ENCODE results near the gene DDX47. TPM values are rescaled to one million over a fixed set of nuclear protein-coding genes. Genes with fewer than 3 reads are reported as not detected.
"Not testable (repeated sequence)": the region's sequence is repeated elsewhere in the genome, so short reads cannot be mapped to it uniquely, and the experiment has no call there.

The DDX47 gene
- total RNA-seq, 2 experiments from 2014 or later: 153 TPM

DNA sequence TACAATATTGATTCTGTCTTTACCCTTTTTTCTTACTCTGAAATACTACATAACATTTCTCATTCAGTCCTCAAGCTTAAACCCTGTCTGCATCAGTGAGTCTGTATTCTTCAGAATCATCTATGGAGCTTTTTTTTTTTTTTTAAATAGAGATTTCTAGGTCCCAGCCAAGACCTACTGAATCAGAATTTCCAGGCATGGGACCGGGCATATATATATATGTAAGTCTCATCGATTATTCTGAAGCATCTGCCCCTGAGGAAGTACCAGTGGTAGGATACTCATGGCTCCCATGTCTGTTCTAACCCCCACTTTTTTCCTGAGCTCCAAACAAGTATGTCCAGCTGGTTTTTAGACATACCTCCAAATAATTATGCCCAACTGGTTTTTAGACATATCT, 6.1 kb downstream of the DDX47 start:
- intact Hi-C loops (cut with DNase I, micrococcal nuclease): loop anchor here in 1 of 2 experiments (10.0 kb wide), 1 partner anchor 276 kb away; no protein-coding TSS in a partner anchor

DNA sequence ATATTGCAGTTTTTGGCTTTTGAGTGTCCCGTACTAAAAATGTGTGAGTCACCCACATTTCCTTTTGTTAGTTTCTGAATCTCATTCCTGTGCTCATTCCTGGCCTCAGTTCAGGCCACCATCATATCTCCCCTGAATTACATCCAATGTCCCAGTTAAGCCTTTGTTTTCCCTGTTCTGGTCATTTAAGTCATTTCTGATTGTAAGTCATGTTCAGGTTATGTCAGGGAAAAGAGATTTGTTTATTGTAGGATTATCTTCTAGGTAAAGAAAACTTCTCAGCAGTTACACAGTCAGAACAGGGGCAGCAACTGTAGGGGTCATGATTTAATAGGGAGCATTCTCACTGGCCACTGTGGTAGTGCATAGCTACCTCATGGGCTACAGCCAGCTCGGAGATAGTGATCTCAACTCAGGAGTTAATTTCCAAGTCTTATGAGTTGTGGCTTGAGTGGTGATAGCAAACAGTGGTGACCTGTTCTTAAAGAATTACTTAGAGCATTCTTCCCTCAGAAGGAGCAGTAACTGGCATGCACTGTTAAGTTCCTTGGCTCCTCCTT, 6.7 kb downstream of the DDX47 start:
- H3K27me3 Mint-ChIP-seq: no peaks in the 10 kb centered on the region
- Histone ChIP-seq H3K4me3 (ENCODE audit: low read length) (no peak overlapping the region), H3K27ac (ENCODE audit: low read depth in 1 of 2, low read length in 2 of 2) (no peak overlapping the region), H3K4me1 (ENCODE audit: insufficient read depth, low read length) (peaks cover 8% of the 10 kb centered on the region), H3K27me3 (ENCODE audit: control insufficient read depth in 1 of 2, insufficient read depth in 2 of 2, low read length in 2 of 2) (no peaks in the 10 kb centered on the region), H3K36me3 (ENCODE audit: insufficient read depth, low read length) (peaks cover 86% of the 10 kb centered on the region), H3K9me3 (ENCODE audit: control insufficient read depth in 1 of 2, insufficient read depth in 1 of 2, low read length in 2 of 2) (no peaks in the 10 kb centered on the region)
- H3K4me1 Mint-ChIP-seq (ENCODE audit: low read depth): peaks cover 53% of the 10 kb centered on the region
- intact Hi-C loops (cut with DNase I, micrococcal nuclease): loop anchor here in 1 of 2 experiments (10.0 kb wide), 1 partner anchor 275 kb away; no protein-coding TSS in a partner anchor
- TF ChIP-seq, protein P1, sequence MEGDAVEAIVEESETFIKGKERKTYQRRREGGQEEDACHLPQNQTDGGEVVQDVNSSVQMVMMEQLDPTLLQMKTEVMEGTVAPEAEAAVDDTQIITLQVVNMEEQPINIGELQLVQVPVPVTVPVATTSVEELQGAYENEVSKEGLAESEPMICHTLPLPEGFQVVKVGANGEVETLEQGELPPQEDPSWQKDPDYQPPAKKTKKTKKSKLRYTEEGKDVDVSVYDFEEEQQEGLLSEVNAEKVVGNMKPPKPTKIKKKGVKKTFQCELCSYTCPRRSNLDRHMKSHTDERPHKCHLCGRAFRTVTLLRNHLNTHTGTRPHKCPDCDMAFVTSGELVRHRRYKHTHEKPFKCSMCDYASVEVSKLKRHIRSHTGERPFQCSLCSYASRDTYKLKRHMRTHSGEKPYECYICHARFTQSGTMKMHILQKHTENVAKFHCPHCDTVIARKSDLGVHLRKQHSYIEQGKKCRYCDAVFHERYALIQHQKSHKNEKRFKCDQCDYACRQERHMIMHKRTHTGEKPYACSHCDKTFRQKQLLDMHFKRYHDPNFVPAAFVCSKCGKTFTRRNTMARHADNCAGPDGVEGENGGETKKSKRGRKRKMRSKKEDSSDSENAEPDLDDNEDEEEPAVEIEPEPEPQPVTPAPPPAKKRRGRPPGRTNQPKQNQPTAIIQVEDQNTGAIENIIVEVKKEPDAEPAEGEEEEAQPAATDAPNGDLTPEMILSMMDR (IDR thresholded peaks at IDR 0.05): no peak
- DNase-seq (no peak), ATAC-seq (ENCODE audit: poor library complexity) (no peak)
- H3K4me3 Mint-ChIP-seq: no peak overlapping the region
- peak overlapping the region; percentile 40 for H3K27ac Mint-ChIP-seq
- ChIA-PET POLR2A (interaction anchor here (1.1 kb wide), 1 partner anchor 33 kb away, joined by 4 read pairs; no protein-coding TSS in a partner anchor), CTCF (interaction anchor here (0.9 to 2.4 kb wide), 3 partner anchors 17 to 26 kb away, joined by 3 to 8 read pairs (median 3); no protein-coding TSS in a partner anchor)
- H3K9me3 Mint-ChIP-seq: no peaks in the 10 kb centered on the region
- H3K36me3 Mint-ChIP-seq (ENCODE audit: low read depth): peaks cover 88% of the 10 kb centered on the region

More for the DNA sequence above, 6.1 kb downstream of the DDX47 start:
- Mint-ChIP-seq H3K4me3 (no peak overlapping the region), H3K9me3 (no peaks in the 10 kb centered on the region), H3K27me3 (no peaks in the 10 kb centered on the region), H3K4me1 (ENCODE audit: low read depth) (peaks cover 59% of the 10 kb centered on the region), H3K27ac (no peak overlapping the region), H3K36me3 (ENCODE audit: low read depth) (peaks cover 88% of the 10 kb centered on the region)
- Histone ChIP-seq H3K4me1 (ENCODE audit: insufficient read depth, low read length) (peaks cover 15% of the 10 kb centered on the region), H3K36me3 (ENCODE audit: insufficient read depth, low read length) (peaks cover 81% of the 10 kb centered on the region), H3K9me3 (ENCODE audit: control insufficient read depth in 1 of 2, insufficient read depth in 1 of 2, low read length in 2 of 2) (no peaks in the 10 kb centered on the region), H3K27ac (ENCODE audit: low read depth in 1 of 2, low read length in 2 of 2) (no peak overlapping the region), H3K4me3 (ENCODE audit: low read length) (no peak overlapping the region), H3K27me3 (ENCODE audit: control insufficient read depth in 1 of 2, insufficient read depth in 2 of 2, low read length in 2 of 2) (no peaks in the 10 kb centered on the region)
- ChIA-PET POLR2A (interaction anchor here (1.1 kb wide), 1 partner anchor 33 kb away, joined by 4 read pairs; no protein-coding TSS in a partner anchor), CTCF (interaction anchor here (0.9 to 1.1 kb wide), 2 partner anchors 18 to 26 kb away, joined by 3 read pairs; no protein-coding TSS in a partner anchor)
- TF ChIP-seq, protein P1 (IDR thresholded peaks at IDR 0.05): no peak
- DNase-seq: no peak
- ATAC-seq (ENCODE audit: poor library complexity): no peak

DNA sequence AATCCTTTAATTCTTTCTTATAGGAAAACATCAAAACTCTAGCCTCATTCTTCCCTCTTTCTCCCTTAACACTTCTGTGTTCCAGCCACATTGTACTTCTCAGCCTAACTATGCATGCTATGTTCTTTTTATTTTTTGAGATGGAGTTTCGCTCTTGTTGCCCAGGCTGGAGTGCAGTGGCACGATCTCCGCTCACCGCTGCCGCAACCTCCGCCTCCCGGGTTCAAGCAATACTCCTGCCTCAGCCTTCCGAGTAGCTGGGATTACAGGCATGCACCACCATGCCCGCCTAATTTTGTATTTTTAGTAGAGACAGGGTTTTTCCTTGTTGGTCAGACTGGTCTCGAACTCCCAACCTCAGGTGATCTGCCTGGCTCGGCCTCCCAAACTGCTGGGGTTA, 7.2 kb downstream of the DDX47 start:
- H3K4me3 Mint-ChIP-seq; H3K4me1 ChIP-seq (ENCODE audit: insufficient read depth, low read length); ATAC-seq (ENCODE audit: poor library complexity); intact Hi-C loops (cut with DNase I, micrococcal nuclease); H3K27me3 Mint-ChIP-seq; H3K4me3 ChIP-seq (ENCODE audit: low read length); H3K27ac ChIP-seq (ENCODE audit: low read depth in 1 of 2, low read length in 2 of 2); H3K9me3 ChIP-seq (ENCODE audit: control insufficient read depth in 1 of 2, insufficient read depth in 1 of 2, low read length in 2 of 2); H3K9me3 Mint-ChIP-seq; H3K27me3 ChIP-seq (ENCODE audit: control insufficient read depth in 1 of 2, insufficient read depth in 2 of 2, low read length in 2 of 2); POLR2A ChIA-PET; DNase-seq: not testable (repeated sequence)
- peak overlapping the region; percentile 40 for H3K27ac Mint-ChIP-seq
- H3K36me3 ChIP-seq (ENCODE audit: insufficient read depth, low read length): peaks cover 86% of the 10 kb centered on the region
- CTCF ChIA-PET: interaction anchor here (2.4 kb wide), 1 partner anchor 17 kb away, joined by 8 read pairs; no protein-coding TSS in a partner anchor
- peaks cover 50% of the 10 kb centered on the region for H3K4me1 Mint-ChIP-seq (ENCODE audit: low read depth)
- peaks cover 90% of the 10 kb centered on the region for H3K36me3 Mint-ChIP-seq (ENCODE audit: low read depth)

Data from CD4-positive, alpha-beta T cell (primary cell).